ENCODE data around the gene ADORA2B. TPM values are rescaled to one million over a fixed set of nuclear protein-coding genes. Genes with fewer than 3 reads are reported as not detected.
"Not testable (repeated sequence)": the region's sequence is repeated elsewhere in the genome, so short reads cannot be mapped to it uniquely, and the experiment has no call there.

Gene ADORA2B
- total RNA-seq, 1 donor from 2014 or later: 0.35 TPM

DNA sequence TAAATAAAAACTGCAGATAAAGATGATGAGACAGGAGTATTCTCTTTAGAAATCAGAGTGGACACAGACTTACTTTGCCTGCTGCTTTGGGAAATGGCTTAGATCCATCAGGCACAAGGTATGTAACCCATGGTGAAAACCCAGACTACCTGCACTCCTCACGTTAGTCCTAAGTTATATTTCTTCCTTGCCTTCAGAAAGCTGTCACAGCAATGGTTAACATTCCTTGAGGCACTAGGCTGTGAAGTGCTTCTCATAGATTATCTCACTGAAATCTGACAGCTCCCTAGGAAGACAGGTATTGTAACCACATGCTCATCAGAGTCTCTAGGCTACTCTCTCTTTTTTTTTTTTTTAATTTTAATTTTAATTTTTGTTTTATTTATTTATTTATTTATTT is 33.7 kb downstream of the ADORA2B start:
- ATAC-seq (no peak), DNase-seq (ENCODE audit: low spot score) (no peak)

DNA sequence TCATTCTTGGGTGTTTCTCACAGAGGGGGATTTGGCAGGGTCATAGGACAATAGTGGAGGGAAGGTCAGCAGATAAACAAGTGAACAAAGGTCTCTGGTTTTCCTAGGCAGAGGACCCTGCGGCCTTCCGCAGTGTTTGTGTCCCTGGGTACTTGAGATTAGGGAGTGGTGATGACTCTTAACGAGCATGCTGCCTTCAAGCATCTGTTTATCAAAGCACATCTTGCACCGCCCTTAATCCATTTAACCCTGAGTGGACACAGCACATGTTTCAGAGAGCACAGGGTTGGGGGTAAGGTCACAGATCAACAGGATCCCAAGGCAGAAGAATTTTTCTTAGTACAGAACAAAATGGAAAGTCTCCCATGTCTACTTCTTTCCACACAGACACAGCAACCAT is 34.1 kb downstream of the ADORA2B start:
- DNase-seq (ENCODE audit: low spot score); ATAC-seq: not testable (repeated sequence)

DNA sequence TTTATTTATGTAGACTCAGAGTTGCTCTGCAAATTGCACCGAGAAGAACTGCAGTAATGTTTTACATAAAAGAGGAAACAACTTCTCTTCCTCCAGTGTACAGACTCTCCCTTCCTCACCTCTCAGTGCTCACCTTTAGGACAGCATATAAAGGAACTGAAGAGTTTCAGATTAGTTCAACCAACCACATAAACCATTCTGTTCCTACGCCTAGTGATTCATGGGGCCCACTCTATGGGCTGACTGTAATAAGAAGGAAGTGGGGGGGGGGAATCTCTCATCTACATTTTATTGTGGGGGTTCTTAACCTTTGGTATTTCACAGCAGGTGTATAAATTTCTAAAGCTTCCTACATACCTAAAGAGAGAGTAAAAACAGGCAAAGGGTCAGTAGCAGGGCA is 36.3 kb downstream of the ADORA2B start:
- ATAC-seq: no peak

DNA sequence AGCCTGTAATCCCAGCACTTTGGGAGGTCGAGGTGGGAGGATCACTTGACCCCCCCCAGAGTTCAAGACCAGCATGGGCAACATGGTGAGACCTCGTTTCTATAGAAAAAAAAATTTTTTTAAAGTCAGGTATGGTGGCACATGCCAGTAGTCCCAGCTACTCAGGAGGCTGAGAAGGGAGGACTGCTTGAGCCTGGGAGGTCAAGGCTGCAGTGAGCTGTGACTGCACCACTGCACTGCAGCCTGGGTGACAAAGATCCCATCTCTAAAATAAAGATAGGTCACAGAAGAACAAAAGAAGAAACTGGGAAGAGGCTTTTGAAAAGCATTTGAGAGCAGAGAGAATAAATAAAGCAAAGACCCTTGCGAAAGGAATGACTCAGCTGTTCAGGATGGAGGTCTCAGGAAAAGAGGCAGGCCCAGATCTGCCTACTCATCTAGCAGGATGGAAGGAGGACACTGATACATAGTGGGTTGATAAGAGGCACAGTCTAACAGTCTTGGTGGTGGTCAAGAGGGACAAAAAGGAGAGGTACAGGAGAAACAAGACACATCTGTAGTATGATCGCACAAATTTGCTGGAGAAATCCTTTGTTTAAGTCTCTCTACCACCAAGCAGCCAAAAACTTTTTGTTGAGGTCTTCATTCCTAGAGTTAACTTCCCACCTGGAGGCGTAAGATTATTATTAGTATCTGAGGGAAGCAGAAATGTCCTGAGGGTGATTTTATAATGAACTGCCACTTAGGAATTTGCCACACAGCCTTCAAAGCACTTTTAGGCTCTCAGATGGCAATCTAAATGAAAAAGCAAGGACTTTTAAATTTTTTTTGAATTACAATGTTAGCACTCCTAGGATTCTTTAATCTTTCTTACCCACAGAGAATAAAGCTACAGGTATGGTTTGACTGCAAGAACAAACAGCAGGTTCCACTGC is 37.0 kb downstream of the ADORA2B start:
- ATAC-seq (no peak), DNase-seq (ENCODE audit: low spot score) (no peak)

More for the DNA sequence above, 36.3 kb downstream of the ADORA2B start:
- no peak for DNase-seq (ENCODE audit: low spot score)

DNA sequence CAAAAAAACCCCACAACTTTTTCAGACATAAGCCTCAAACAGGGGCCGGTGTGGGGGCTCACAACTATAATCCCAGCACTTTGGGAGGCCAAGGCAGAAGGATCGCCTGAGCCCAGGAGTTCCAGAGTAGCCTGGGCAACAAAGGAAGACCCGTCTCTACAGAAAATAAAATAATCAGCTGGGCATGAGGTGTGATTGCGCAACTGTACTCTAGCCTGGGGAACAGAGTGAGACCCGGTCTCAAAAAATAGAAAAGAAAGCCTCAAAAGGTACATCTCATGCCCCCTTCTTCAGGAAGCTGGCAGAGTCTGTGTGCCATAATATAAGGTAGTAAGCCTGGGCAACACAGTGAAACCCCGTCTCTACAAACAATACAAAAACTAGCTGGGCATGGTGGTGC is 51.4 kb downstream of the ADORA2B start:
- no peak for DNase-seq (ENCODE audit: low spot score)
- no peak for ATAC-seq

DNA sequence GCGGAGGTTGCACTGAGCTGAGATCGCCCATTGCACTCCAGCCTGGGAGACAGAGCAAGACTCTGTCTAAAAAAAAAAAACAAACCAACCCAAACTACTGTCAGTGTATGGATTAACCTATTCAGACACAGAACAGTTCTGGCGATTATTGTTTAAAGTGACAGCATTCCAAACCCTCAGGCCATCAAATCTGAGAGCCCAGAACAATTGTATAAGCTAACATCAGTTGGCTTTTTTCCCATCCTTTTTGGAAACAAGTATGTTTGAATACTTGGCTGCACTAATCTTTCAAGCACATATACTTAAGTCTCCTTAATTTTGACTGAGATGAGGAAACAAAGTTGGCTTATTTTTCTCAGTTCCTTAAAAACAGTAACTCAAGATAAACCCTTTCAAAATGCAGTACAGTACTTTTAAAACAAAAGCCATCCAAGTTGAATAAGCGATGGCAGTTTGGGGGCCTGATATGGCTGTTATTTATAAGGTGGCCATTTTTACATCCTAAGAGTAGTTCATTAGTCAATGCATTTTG is 53.2 kb downstream of the ADORA2B start:
- DNase-seq (ENCODE audit: low spot score): no peak
- ATAC-seq: no peak

DNA sequence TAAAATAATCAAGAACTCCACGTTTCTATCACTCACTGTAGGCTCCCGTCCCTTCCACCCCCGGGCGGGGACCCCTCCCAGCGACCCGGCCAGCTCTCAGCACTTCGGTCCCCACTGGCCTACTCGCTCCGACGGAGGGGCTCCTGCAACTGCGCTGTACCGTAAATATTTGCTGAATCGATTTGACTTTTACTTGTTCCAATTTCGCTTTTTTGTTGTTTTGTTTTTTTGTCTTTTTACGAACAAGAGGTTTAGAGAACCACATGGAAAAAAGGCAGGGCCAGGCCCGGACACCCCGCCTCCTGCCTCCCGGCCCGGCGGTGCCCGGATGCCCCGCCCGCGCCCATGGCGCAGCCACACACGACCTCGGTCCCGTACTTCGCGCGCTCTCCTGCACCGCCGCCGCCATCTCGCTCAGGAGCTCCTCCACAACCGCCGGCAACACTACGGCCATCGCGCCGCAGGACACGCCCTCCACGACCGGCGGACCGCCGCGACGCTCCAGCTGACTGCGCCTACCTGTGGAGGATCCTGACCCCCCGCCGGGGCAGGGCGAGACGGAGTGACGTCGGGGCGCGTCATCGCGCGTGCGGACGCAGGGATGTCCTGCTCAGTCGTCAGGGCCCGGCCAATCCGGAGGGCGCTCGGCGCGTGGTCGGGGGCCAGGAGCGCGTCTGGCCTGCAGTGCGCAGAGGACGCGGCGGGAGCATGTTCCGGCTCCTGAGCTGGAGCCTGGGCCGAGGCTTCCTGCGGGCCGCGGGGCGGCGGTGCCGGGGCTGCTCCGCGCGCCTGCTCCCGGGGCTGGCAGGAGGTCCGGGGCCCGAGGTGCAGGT is 54.4 kb downstream of the ADORA2B start, which contains the start of the genes TTC19 and ZSWIM7:
TTC19 (plus strand) TSS at position 684 of the 833 bp plus-strand sequence; CDS start at position 709, 25 bp downstream.
ZSWIM7 (minus strand) TSS at position 564 of the 833 bp plus-strand sequence; CDS start at position 454, 110 bp downstream.
- DNase-seq (ENCODE audit: low spot score) (peak; percentile 99), ATAC-seq (peak; percentile 92)

DNA sequence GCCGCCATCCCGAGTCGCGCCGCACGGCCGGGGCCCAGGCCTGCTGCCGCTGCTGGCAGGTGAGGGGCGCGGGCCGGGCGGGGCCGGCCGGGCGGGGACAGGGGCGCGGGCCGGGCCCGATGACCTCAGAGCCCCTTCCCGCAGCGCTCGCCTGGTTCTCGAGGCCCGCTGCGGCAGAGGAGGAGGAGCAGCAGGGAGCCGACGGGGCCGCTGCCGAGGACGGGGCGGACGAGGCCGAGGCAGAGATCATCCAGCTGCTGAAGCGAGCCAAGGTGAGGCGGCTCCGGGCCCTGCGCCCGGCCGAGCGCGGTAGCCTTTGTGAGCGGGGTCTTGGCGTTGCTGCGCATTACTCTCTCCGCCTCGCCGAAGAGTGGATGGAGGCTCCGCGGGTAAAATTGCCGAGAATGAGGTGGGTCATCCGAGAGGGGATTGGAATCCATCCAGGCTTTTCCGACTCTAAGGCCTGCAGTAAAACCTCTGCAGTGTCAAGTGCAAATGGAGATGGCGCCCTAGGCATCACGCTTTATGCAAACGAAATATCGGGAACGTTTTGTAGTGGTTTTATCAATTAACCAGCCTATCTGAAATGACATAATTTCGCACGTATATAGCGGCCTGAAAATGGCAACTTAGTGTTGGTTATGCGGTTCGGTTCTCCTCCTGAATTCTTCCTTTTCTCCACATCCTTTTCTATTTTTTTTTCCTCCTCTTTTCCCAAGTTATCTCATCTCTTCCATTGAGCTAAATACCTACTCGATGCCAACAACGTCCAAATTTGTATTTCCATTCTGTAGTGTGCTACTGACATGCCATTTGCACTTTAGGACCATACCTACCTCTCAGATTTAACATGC is 55.3 kb downstream of the ADORA2B start:
- DNase-seq (ENCODE audit: low spot score) (no peak), ATAC-seq (peak; percentile 56)

DNA sequence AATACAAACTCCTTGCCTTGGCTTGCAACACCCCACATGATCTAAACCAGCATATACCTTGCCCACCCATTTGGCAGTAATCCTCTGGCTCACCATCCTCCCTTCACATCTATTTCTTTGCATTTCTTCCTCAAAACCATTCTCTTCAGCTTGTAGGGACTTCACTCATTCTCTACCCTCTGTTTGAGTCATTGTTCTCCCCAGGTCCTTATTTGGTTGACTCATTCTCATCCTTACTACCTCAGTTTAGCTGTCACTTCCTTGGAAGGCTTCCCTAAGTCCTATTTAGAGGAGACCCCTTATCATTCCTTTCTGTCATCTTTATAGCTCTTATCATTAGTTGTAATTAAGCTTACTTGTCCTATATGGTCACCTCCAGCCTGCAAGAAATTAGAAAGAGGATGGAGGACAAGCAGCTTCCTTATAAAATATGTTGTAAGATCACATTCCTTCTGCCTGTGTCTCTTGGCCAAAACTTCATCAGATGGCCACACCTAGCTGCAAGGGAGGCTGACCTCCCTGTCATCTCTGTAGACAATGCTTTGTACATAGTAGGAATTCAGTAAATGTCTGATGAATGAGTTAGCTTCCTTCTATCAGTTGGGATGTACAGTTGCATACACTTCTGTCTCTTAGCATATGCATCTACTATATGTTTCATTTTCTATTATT is 56.4 kb downstream of the ADORA2B start:
- DNase-seq (ENCODE audit: low spot score) (no peak), ATAC-seq (no peak)

DNA sequence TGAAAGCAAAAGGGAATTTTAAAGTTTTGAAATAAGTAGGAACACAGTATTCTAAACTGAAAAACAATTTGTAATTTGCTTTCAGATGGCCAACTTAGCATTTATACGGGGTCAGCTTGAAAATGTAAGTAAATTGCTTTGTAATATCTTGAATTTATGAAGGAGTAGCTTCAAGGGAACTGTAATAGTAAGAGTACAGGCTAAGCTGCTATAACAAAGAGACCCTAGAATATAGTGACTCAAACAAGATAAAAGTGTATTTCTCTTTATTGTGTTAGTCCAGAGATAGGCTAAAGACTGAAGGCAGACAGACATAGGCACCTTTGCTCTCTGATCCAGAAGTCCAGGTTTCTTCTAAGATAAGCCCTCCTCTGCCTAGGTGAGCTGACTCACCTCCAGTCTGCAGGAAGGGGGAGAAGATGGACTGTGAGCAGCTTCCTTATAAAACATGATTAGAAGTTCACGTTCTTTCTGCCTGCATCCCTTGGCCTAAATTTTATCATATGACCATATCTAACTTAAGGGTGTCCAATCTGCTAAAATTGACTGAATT is 57.9 kb downstream of the ADORA2B start:
- ATAC-seq: no peak

DNA sequence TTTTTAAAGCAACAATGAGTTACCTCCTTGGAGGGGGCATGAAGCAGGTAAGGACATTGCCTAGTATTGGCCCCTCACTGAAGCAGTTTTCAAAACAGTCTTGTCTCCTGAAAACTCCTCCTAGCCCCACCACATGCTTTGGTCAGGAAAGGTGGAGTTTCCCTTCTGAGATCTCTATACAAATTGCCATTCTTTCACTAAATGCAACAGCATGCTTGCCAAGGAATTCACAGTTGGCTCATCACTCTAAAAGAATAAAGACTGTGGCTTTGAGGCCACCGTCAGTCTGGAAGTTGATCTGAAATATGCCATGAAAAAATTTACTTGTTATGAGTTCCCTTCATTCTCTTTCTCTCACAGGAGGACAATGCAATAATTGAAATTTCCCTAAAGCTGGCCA is 58.9 kb downstream of the ADORA2B start:
- no peak for DNase-seq (ENCODE audit: low spot score)
- ATAC-seq: no peak

More for the DNA sequence above, 57.9 kb downstream of the ADORA2B start:
- DNase-seq (ENCODE audit: low spot score): no peak

DNA sequence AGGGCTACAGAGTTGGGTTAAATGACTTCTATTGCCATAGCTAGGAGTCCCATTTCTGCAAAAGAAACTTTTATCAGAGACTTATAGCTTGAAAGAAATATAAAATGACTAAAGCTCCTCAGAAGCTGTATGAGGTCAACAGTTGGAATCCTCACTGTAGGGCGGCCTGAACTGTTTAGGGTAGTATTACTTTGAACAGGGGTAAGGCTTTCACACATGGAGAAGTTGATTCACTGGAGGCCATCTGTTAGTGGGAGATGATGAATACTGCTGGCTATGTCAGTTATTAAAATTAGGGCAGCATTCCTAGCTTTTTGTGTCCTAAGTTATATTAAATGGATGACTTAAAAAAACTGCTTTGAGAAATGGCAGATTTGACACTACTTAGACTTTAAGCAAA is 60.7 kb downstream of the ADORA2B start:
- no peak for DNase-seq (ENCODE audit: low spot score)
- ATAC-seq: no peak

DNA sequence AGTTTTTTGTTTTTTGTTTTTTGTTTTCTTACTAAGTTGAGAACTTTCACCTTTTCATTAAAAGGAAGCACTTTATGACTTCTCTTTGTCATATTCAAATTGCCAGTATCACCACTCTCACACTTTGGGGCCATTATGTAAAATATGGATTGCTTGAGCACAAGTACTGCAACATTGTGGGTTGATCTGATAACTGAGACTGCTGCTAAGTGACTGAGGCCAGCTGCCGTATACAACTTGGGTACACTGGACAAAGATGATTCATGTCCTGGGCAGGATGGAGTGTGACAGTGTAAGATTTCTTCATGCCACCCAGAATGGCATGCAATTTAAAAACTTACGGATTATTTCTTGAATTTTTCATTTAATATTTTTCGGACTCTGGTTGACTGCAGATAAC is 62.5 kb downstream of the ADORA2B start:
- DNase-seq (ENCODE audit: low spot score) (no peak), ATAC-seq (no peak)

DNA sequence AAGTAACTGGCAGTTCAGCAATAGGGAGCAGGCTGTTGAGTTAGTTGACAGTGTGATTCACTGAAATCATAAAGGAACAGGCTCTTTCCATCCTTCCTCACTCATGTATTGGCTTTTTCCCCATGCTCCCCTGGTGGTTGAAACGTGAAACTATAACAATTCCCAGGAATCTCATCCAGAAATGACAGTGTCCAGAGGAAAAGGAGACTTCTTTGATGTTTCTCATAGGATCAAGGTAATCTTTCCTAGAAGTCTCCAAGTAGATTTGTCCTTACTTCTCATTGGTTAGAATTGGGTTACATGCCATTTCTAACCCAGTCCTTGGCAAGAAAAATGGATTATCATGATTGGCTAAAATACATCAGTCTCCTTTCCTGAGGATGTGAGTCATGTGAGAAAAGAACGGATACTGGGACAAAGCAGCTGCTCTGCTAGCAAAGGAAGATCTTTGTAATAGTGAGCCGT is 69.0 kb downstream of the ADORA2B start:
- DNase-seq (ENCODE audit: low spot score) (no peak), ATAC-seq (peak; percentile 54)

DNA sequence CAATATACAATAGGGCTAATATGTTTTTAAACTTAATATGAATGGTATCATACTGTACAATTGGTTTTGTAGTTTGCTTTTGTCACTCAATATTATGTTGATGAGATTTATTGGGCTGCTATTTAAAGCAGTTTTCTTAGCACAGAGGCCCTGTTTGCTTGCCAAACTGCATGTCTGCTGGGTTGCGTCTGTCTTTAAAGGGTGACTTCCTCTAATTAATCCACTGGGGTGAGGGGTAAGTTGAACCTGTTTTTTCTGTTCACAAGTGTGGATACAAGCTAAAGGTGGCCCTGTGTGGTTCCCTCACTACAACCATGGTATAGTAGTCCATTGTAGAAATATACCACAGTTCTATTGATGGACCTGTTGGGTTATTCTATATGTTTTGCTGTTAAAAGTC is 74.4 kb downstream of the ADORA2B start:
- peak; percentile 13 for ATAC-seq
- DNase-seq (ENCODE audit: low spot score): no peak

DNA sequence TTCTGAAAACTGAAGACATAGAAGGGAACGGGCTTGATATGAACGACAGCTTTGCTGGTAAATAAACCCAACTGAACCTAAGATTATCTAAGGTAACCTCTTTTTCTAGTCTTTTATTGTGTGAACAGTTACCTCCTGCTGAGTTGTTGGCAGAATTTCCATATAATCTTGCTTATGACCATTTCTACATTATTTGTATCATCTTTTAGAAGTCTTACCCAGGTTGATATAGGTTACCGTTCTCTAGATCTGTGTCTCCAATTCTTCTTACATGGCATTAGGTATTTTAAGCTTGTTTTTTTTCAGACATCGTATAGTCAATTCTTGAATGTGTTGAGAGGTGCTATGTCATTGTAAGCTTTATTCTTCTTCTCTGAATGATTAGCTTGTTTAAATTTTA is 79.0 kb downstream of the ADORA2B start:
- ATAC-seq (no peak), DNase-seq (ENCODE audit: low spot score) (no peak)

DNA sequence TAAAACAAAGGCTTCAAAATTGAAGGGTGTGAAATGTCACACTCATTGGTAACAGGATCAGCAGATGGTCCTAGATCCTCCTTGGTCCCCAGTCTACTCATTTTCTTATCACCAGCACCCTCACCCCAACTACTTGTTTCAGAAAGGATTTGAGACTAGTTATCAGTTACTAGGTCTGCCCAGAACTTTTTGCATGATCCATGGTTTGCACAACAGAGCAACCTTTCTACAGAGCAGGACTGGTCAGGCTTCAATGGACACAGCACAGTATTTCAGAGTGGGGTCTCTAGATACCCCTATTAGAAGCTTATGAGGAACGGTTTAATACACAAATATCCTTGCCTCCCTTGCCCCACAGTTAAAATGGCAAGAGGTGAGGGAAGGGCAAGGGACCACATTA is 80.3 kb downstream of the ADORA2B start:
- DNase-seq (ENCODE audit: low spot score) (no peak), ATAC-seq (no peak)
